Measurements from ENCODE around the gene ZDHHC3.
"Not testable (repeated sequence)": the region's sequence is repeated elsewhere in the genome, so short reads cannot be mapped to it uniquely, and the experiment has no call there.

The ZDHHC3 gene

DNA sequence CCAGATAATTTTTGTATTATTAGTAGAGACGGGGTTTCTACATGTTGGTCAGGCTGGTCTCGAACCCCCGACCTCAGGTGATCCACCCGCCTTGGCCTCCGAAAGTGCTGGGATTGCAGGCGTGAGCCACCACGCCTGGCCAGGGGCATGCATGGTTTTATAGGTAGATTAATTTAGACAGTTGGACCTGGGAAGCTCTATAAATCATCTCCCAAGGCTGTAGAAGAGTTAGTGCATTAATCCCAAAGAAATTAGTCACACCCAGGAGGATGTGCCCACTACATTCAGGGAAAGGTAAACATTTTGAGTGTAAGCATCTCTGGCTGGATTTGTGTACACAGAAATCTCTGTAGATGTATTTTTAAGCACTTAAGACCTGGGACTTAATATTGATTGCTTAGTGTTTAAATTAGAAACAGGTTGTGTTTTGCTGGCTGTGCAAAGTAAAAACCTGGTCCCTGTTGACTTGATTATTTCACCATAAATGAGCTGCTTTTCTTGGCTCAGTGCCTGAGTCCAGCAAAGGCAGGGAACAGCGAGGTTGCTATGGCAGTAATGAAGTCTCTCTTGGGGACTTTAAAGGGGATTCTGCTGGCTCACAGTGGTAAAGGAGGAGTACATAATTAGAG is 19.3 kb upstream of the ZDHHC3 start:
- no peak for DNase-seq (ENCODE audit: low spot score)

DNA sequence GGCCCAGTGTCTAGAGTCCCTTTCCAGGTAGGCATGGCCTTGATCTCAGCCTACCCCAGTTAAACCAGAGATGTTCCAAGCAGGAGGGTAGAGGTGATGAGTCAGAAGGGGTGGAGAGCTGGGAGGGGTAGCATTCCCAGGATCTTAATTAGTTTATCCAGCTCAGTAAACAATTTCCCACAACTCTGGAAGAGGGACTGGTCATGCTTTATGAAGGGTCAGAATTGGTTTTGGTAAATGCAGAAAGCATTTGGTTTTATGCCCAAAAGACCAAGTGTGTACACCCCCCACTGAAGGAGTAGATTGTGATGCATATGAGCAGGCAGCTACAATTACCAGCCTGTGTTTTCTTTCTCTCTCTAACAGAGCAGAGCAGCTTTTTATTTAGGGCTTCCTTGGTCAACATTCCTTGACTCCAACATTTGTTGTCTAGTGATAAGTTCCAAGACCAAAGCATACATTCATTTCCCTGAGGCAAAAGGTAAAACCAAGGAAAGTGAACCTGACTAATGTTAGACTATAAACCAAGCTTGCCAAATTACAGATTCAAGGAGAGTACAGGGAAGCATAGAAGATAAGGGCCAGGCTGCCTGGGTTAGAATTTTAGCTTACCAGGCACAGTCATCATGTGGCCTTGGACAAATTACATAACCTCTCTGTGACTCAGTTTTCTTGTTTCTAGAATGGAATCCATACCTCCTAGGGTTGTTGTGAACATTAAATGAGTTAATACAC is 17.7 kb upstream of the ZDHHC3 start:
- DNase-seq (ENCODE audit: low spot score) = no peak

- DNase-seq (ENCODE audit: low spot score) = peak; percentile 58
Observed at GRCh38 chr3:44992555-44993470, 16.8 kb upstream of the ZDHHC3 start.

DNA sequence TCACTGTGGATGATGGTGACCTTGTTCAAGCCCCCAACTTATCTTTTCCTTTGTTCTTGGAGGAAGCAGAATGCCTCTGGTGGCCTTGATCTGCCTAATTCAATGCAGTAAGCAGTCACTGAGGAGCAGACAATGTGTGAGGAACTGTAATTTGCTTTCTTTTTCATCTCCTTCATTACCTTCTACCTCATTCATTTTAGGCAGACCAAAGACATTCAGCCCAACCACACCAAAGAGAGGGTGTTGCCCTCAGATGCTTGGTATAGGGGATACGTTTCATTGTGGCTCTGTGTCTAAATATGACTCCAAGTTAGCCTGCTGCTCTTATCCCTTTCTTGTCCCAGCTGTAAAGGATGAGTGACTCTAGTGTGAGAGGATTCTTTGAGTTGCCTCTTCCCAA is 15.4 kb upstream of the ZDHHC3 start:
- no peak for DNase-seq (ENCODE audit: low spot score)

GRCh38 chr3:44989636-44990373 is 13.8 kb upstream of the ZDHHC3 start:
- DNase-seq (ENCODE audit: low spot score) = no peak

DNA sequence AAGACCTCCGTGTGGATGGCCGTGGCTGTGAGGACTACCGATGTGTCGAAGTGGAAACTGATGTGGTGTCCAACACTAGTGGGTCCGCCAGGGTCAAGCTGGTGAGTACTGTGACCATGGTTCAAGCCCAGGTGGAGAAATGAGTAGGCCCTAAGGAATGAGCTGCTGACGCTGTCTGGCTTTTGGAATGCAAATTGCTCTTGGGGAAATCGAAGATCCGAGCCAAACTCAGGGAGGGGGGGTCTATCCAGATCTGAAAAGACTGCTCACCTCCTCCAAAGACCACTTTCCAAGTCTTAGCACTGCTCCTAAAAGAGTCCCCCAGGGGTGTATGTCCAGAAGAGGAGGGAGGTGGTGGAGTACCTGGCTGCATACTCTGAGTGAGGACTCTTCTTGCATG is 13.2 kb upstream of the ZDHHC3 start:
- DNase-seq (ENCODE audit: low spot score) = no peak

DNA sequence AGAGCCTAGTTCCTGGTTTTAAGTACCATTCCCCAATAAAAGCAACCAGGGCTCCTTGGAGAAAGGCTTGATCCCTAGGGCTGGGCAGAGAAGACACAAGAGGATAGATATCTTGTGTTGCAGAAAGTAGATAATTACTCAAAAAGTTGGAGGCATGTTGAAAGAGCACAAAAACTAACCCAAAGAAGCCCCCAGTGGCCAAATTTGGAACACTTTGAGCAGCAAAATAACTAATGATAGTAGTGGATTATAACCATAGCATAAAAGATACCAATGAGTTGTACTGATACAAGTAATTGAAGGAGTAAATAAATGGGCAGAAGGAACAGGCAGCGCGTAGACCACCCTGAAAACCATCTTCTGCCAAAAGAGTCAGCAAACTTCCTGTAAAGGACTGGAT is 12.1 kb upstream of the ZDHHC3 start:
- DNase-seq (ENCODE audit: low spot score) = peak; percentile 54

DNA sequence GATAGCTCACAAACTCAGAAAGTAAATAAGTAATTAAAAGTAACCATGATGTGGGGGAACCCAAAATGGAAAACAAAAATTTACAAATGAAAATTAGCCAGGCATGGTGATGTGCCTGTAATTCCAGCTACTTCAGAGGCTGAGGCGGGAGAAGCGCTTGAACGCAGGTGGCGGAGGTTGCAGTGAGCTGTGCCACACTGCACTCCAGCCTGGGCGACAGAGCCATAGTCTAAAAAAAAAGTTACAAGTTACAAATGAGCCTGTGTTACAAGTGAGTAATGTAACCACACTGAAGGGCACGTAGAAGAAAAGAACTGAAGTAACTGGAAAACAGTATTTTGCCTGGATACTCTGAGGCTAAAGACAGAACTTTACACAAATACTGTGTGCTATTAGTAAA is 11.4 kb upstream of the ZDHHC3 start:
- no peak for DNase-seq (ENCODE audit: low spot score)

DNA sequence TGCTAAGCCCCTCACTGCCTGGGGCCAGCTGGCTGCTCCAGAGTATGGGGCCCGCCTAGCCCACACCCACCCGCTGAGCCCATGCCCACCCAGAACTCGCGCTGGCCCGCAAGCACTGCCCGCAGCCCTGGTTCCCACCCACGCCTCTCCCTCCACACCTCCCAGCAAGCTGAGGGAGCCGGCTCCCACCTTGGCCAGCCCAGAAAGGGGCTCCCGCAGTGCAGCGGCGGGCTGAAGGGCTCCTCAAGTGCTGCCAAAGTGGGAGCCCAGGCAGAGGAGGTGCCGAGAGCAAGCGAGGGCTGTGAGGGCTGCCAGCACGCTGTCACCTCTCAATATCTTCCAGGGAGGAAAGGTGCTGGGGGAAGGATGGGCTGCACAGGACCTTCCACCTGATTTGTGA is 10.4 kb upstream of the ZDHHC3 start:
- DNase-seq (ENCODE audit: low spot score) = not testable (repeated sequence)

- no peak for DNase-seq (ENCODE audit: low spot score)
Observed at GRCh38 chr3:44984335-44984734, 8.4 kb upstream of the ZDHHC3 start.

DNA sequence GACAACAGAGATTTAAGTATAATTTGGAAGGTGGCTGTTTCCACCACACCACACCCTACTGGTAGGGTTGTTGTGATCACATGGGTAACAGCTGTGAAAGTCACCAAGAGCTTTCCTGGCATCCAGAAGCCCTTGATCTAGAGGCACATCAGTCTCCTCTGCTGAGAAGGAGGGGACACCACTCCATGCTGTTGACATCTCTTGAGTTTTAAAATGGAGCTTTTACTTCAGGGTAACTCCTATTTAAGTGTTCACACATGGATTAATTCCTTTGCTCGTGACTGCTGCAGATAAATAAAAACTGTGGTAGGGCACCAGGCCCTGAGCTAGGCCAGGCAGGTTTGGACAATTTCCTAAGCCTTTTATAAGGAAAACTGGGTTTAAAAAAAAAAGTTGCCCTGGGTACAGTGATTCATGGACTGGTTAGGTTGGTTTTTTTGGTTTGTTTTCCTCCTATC is 7.5 kb upstream of the ZDHHC3 start:
- no peak for DNase-seq (ENCODE audit: low spot score)

DNA sequence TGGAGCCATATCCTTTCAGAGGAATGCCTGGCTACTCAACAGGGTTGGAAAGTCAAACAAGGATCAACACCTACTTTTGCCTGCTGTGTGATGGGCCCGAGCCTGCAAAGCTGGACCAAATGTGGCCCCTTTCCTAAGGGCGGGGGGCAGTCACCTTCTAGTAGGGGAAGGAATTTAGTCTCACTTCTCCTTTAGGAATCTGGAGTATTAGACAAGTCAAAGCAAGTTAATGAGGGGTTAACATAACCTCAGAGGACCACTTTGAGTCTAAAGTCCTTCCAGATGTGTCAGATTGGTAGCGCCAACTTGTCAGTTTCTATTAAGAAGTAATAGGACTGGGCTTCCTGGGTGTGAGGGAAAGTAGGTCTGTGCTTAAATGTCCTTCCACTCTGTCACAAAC is 6.8 kb upstream of the ZDHHC3 start:
- no peak for DNase-seq (ENCODE audit: low spot score)

GRCh38 chr3:44981751-44982150 is 5.8 kb upstream of the ZDHHC3 start:
- DNase-seq (ENCODE audit: low spot score) = no peak

- no peak for DNase-seq (ENCODE audit: low spot score)
Observed at GRCh38 chr3:44981220-44981619, 5.2 kb upstream of the ZDHHC3 start.

- DNase-seq (ENCODE audit: low spot score) = no peak
Observed at GRCh38 chr3:44974416-44974815, 1.6 kb downstream of the ZDHHC3 start.

DNA sequence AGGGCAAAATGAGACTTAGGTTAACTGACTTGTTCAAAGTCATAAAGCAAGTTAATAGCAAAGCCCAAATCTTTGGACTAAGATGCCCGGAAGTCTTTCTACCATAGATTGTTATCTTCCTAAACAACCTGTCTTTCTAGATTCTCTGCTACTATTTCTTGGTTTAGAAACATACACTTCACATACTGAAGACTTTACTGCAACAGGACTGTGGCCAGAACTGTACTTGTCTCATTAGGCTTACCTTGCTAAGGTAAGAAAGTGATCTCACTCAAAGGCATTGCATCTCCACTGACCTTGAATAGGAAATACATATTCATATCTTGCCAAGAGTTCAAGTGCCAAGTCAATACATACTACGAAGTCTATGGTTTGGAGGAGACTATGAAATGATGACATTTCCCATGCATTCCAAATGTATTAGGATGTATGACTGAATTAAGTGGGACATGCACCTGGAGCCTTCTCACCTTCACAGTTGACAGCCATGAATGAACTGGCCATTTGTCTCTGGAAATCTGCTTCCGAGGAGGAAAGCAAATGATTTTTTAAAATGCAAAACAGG is 5.0 kb downstream of the ZDHHC3 start:
- DNase-seq (ENCODE audit: low spot score) = no peak

- no peak for DNase-seq (ENCODE audit: low spot score)
Observed at GRCh38 chr3:44969828-44970179, 6.2 kb downstream of the ZDHHC3 start.

GRCh38 chr3:44969154-44969827 is 6.7 kb downstream of the ZDHHC3 start:
- DNase-seq (ENCODE audit: low spot score) = peak; percentile 35

GRCh38 chr3:44968447-44968858 is 7.5 kb downstream of the ZDHHC3 start:
- DNase-seq (ENCODE audit: low spot score) = peak; percentile 62

DNA sequence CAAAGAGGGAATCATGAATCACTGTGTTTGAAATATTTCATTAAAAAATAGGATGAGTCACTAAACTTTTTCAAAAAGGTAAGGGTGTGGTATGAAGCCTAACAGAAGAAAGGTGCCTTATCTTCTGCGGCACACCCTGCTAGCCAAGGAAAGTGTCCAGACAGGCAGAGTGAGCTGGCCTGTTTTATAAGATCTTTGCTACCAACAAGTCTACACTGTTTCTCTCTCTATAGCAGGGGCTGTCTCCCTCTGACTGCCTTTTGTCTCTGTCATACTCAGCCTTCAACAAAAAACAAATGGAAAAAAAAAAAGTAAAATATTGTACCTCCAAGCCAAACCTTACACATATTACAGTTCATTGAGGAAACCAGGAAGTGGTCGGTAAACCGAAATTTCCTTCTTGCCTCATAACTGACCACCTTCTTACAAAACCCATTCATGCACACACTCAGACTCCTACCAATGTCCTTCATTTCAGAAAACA is 9.1 kb downstream of the ZDHHC3 start:
- peak; percentile 33 for DNase-seq (ENCODE audit: low spot score)

GRCh38 chr3:44965165-44965564 is 10.8 kb downstream of the ZDHHC3 start:
- no peak for DNase-seq (ENCODE audit: low spot score)

Measured in hematopoietic multipotent progenitor cell treated with erythropoietin and hydrocortisone succinate and interleukin-3 and kit ligand, for 17 days (in vitro differentiated cells).